WTC11 (cell line): Measurements from ENCODE around the gene DCUN1D1. TPM values are rescaled to one million over a fixed set of nuclear protein-coding genes. Genes with fewer than 3 reads are reported as not detected.

Experiments
- ATAC-seq: fragments of 200-7000 bp; cut with Tn5 transposase; 2 replicates; pipeline ENCODE4 v1.10.0; 2021; ENCODE audit warnings: mild to moderate bottlenecking, moderate library complexity
- CTCF ChIA-PET: fragments of 300-600 bp; sonication (Branson Sonifier 250); formaldehyde crosslinking; loops from one replicate; lab custom pipeline; 2021; ENCODE audit warnings: antibody characterized with exemption; lab: Charles Lee
- POLR2A ChIA-PET: fragments of 350-600 bp; sonication (Branson Sonifier 250); formaldehyde crosslinking; loops from one replicate; lab custom pipeline; 2021; ENCODE audit warnings: antibody characterized with exemption; lab: Charles Lee
- DNase-seq: peaks from one replicate; pipeline ENCODE4 v3.0.0; 2021; ENCODE audit warnings: low spot score
- H3K27ac Mint-ChIP-seq: 2 replicates; pipeline ENCODE4 v1.8.0; 2021; ENCODE audit warnings: mixed read lengths
- H3K27me3 Mint-ChIP-seq: 2 replicates; pipeline ENCODE4 v1.8.0; 2021; ENCODE audit warnings: low read depth, mild to moderate bottlenecking, moderate library complexity, mixed read lengths
- H3K36me3 Mint-ChIP-seq: 2 replicates; pipeline ENCODE4 v1.8.0; 2021; ENCODE audit warnings: mixed read lengths
- H3K4me1 Mint-ChIP-seq: 2 replicates; pipeline ENCODE4 v1.8.0; 2022; ENCODE audit warnings: mixed read lengths
- H3K4me3 Mint-ChIP-seq: 2 replicates; pipeline ENCODE4 v1.8.0; 2021; ENCODE audit warnings: mild to moderate bottlenecking, moderate library complexity, mixed read lengths
- H3K9me3 Mint-ChIP-seq: 2 replicates; pipeline ENCODE4 v1.8.0; 2021; ENCODE audit warnings: mixed read lengths
- ATF1 ChIP-seq: sonication (generic); formaldehyde crosslinking; IDR thresholded peaks from 2 replicates; pipeline ENCODE4 v1.8.1; 2023; ENCODE audit warnings: mild to moderate bottlenecking, moderate library complexity, missing genetic modification reagents
- FOXJ3 ChIP-seq: sonication (generic); formaldehyde crosslinking; IDR thresholded peaks from 2 replicates; pipeline ENCODE4 v1.9.0; 2021; ENCODE audit warnings: missing genetic modification reagents, mild to moderate bottlenecking, borderline replicate concordance
- FOXK1 ChIP-seq: sonication (generic); formaldehyde crosslinking; IDR thresholded peaks from 2 replicates; pipeline ENCODE4 v1.8.0; 2022; ENCODE audit warnings: mild to moderate bottlenecking, moderate library complexity, missing genetic modification reagents
- JUN ChIP-seq: sonication (generic); formaldehyde crosslinking; IDR thresholded peaks from 2 replicates; pipeline ENCODE4 v1.8.0; 2023; ENCODE audit warnings: mild to moderate bottlenecking, missing genetic modification reagents
- MXD4 ChIP-seq: fragments of 250-450 bp; sonication (Bioruptor Pico); IDR thresholded peaks from 2 replicates; pipeline ENCODE4 v1.8.0; 2021; ENCODE audit warnings: mild to moderate bottlenecking, moderate library complexity, borderline replicate concordance
- NFATC4 ChIP-seq: fragments of 250-450 bp; sonication (Bioruptor Pico); IDR thresholded peaks from 2 replicates; pipeline ENCODE4 v1.9.0; 2021; ENCODE audit warnings: mild to moderate bottlenecking
- NFE2L1 ChIP-seq: sonication (generic); formaldehyde crosslinking; IDR thresholded peaks from 2 replicates; pipeline ENCODE4 v1.8.1; 2023; ENCODE audit warnings: missing genetic modification reagents
- NR2C2 ChIP-seq: sonication (generic); formaldehyde crosslinking; IDR thresholded peaks from 2 replicates; pipeline ENCODE4 v1.8.0; 2022; ENCODE audit warnings: mild to moderate bottlenecking, missing genetic modification reagents
- OVOL2 ChIP-seq: fragments of 250-450 bp; sonication (Bioruptor Pico); IDR thresholded peaks from 2 replicates; pipeline ENCODE4 v1.9.0; 2021; ENCODE audit warnings: mild to moderate bottlenecking, borderline replicate concordance
- SMAD4 ChIP-seq: sonication (generic); formaldehyde crosslinking; IDR thresholded peaks from 2 replicates; pipeline ENCODE4 v1.8.0; 2022; ENCODE audit warnings: mild to moderate bottlenecking, missing genetic modification reagents
- SOX15 ChIP-seq: fragments of 250-450 bp; sonication (Bioruptor Pico); IDR thresholded peaks from 2 replicates; pipeline ENCODE4 v1.9.0; 2021; ENCODE audit warnings: mild to moderate bottlenecking
- TP53 ChIP-seq: sonication (generic); formaldehyde crosslinking; IDR thresholded peaks from 2 replicates; pipeline ENCODE4 v1.8.1; 2023; ENCODE audit warnings: mild to moderate bottlenecking, missing genetic modification reagents
- total RNA-seq: library from RNA; stranded (reverse); gene quantifications from 3 replicates; pipeline ENCODE4 v1.2.3, GENCODE V29; 2021
- TF ChIP-seq, protein P1 (sequence below): fragments of 250-450 bp; sonication (Bioruptor Pico); conservative IDR thresholded peaks from 2 replicates; pipeline ENCODE4 v1.9.0; 2021; ENCODE audit warnings: mild to moderate bottlenecking
- TF ChIP-seq, protein P2 (sequence below): sonication (generic); formaldehyde crosslinking; IDR thresholded peaks from 2 replicates; pipeline ENCODE4 v1.8.0; 2023; ENCODE audit warnings: missing genetic modification reagents, mild to moderate bottlenecking, borderline replicate concordance
- TF ChIP-seq, protein P3 (sequence below): sonication (generic); formaldehyde crosslinking; IDR thresholded peaks from 2 replicates; pipeline ENCODE4 v1.8.1; 2022; ENCODE audit warnings: missing genetic modification reagents, borderline replicate concordance
- TF ChIP-seq, protein P4 (sequence below): sonication (generic); formaldehyde crosslinking; IDR thresholded peaks from 2 replicates; pipeline ENCODE4 v1.8.1; 2023; ENCODE audit warnings: mild to moderate bottlenecking, missing genetic modification reagents, borderline replicate concordance
- TF ChIP-seq, protein P5 (sequence below): sonication (generic); formaldehyde crosslinking; IDR thresholded peaks from 2 replicates; pipeline ENCODE4 v1.8.1; 2023; ENCODE audit warnings: mild to moderate bottlenecking, missing genetic modification reagents, moderate library complexity

DCUN1D1 gene
- total RNA-seq, 1 experiment from 2014 or later: 64.5 TPM

DNA sequence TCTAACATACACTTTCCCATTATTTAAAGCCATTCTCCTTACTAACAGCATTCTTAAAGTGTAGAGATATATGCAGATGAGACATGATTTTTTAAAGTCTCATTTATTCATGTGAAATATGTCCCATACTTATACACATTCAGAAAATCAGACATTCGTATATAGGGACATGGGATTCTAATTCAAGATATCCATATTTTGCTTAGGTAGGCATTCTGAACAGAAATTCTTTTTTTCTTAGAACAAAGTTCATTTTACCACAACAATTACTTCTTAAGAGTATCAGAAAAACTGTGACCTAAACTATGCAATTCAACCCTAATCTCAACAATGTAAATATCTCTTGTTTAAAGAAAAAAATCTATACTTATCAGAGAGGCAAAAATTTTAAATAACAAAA lies 16.2 kb downstream of the DCUN1D1 start:
- POLR2A ChIA-PET: no interaction called here
- no peak for TF ChIP-seq SMAD4 (CRISPR knock-in tag)
- TF ChIP-seq FOXK1 (CRISPR knock-in tag): no peak
- TF ChIP-seq, protein P1, sequence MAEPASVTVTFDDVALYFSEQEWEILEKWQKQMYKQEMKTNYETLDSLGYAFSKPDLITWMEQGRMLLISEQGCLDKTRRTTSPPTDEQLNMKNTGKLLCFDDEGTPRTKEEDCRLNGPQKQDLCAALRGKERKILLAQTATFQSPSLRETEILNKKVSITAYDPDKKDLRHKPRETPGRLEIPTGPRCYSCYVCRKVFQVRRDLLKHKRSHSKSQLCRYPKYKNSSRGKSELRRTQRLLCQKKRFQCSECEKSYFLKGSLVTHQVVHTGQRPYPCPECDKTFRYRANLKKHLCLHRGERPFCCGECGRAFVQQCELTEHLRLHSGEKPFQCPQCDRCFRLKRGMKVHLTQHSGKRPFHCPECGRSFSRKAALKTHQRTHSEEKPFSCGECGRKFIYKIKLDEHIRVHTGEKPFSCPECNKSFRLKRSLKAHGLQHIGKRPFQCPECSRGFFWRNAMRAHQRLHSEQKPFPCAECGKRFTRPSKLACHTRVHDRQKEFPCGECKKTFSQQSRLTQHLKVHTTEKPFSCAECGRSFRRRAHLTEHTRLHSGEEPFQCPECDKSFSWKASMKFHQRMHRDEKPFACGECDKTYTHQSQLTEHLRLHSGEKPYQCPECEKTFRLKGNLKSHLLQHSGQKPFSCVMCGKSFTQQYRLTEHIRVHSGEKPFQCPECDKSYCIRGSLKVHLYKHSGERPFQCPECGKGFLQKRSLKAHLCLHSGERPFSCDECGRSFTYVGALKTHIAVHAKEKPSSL (CRISPR knock-in tag): no peak
- TF ChIP-seq, protein P2, sequence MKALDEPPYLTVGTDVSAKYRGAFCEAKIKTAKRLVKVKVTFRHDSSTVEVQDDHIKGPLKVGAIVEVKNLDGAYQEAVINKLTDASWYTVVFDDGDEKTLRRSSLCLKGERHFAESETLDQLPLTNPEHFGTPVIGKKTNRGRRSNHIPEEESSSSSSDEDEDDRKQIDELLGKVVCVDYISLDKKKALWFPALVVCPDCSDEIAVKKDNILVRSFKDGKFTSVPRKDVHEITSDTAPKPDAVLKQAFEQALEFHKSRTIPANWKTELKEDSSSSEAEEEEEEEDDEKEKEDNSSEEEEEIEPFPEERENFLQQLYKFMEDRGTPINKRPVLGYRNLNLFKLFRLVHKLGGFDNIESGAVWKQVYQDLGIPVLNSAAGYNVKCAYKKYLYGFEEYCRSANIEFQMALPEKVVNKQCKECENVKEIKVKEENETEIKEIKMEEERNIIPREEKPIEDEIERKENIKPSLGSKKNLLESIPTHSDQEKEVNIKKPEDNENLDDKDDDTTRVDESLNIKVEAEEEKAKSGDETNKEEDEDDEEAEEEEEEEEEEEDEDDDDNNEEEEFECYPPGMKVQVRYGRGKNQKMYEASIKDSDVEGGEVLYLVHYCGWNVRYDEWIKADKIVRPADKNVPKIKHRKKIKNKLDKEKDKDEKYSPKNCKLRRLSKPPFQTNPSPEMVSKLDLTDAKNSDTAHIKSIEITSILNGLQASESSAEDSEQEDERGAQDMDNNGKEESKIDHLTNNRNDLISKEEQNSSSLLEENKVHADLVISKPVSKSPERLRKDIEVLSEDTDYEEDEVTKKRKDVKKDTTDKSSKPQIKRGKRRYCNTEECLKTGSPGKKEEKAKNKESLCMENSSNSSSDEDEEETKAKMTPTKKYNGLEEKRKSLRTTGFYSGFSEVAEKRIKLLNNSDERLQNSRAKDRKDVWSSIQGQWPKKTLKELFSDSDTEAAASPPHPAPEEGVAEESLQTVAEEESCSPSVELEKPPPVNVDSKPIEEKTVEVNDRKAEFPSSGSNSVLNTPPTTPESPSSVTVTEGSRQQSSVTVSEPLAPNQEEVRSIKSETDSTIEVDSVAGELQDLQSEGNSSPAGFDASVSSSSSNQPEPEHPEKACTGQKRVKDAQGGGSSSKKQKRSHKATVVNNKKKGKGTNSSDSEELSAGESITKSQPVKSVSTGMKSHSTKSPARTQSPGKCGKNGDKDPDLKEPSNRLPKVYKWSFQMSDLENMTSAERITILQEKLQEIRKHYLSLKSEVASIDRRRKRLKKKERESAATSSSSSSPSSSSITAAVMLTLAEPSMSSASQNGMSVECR: no peak
- TF ChIP-seq OVOL2 (CRISPR knock-in tag): no peak
- no peak for TF ChIP-seq SOX15 (CRISPR knock-in tag)
- TF ChIP-seq FOXJ3 (CRISPR knock-in tag): no peak
- TF ChIP-seq ATF1: no peak
- TF ChIP-seq, protein P3, sequence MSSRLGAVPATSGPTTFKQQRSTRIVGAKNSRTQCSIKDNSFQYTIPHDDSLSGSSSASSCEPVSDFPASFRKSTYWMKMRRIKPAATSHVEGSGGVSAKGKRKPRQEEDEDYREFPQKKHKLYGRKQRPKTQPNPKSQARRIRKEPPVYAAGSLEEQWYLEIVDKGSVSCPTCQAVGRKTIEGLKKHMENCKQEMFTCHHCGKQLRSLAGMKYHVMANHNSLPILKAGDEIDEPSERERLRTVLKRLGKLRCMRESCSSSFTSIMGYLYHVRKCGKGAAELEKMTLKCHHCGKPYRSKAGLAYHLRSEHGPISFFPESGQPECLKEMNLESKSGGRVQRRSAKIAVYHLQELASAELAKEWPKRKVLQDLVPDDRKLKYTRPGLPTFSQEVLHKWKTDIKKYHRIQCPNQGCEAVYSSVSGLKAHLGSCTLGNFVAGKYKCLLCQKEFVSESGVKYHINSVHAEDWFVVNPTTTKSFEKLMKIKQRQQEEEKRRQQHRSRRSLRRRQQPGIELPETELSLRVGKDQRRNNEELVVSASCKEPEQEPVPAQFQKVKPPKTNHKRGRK: no peak
- TF ChIP-seq NFE2L1: no peak
- TF ChIP-seq TP53 (CRISPR knock-in tag): no peak
- TF ChIP-seq NR2C2: no peak
- TF ChIP-seq, protein P4, sequence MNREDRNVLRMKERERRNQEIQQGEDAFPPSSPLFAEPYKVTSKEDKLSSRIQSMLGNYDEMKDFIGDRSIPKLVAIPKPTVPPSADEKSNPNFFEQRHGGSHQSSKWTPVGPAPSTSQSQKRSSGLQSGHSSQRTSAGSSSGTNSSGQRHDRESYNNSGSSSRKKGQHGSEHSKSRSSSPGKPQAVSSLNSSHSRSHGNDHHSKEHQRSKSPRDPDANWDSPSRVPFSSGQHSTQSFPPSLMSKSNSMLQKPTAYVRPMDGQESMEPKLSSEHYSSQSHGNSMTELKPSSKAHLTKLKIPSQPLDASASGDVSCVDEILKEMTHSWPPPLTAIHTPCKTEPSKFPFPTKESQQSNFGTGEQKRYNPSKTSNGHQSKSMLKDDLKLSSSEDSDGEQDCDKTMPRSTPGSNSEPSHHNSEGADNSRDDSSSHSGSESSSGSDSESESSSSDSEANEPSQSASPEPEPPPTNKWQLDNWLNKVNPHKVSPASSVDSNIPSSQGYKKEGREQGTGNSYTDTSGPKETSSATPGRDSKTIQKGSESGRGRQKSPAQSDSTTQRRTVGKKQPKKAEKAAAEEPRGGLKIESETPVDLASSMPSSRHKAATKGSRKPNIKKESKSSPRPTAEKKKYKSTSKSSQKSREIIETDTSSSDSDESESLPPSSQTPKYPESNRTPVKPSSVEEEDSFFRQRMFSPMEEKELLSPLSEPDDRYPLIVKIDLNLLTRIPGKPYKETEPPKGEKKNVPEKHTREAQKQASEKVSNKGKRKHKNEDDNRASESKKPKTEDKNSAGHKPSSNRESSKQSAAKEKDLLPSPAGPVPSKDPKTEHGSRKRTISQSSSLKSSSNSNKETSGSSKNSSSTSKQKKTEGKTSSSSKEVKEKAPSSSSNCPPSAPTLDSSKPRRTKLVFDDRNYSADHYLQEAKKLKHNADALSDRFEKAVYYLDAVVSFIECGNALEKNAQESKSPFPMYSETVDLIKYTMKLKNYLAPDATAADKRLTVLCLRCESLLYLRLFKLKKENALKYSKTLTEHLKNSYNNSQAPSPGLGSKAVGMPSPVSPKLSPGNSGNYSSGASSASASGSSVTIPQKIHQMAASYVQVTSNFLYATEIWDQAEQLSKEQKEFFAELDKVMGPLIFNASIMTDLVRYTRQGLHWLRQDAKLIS: no peak
- TF ChIP-seq MXD4: no peak
- TF ChIP-seq NFATC4 (CRISPR knock-in tag): no peak
- TF ChIP-seq, protein P5, sequence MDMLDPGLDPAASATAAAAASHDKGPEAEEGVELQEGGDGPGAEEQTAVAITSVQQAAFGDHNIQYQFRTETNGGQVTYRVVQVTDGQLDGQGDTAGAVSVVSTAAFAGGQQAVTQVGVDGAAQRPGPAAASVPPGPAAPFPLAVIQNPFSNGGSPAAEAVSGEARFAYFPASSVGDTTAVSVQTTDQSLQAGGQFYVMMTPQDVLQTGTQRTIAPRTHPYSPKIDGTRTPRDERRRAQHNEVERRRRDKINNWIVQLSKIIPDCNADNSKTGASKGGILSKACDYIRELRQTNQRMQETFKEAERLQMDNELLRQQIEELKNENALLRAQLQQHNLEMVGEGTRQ: no peak
- TF ChIP-seq JUN: no peak
- TF ChIP-seq, all 79 proteins: peak for 0
- CTCF ChIA-PET: no interaction called here
- no peak for DNase-seq
- Mint-ChIP-seq H3K27ac (no peak overlapping the region), H3K9me3 (no peaks in the 10 kb centered on the region), H3K4me1 (peaks cover 38% of the 10 kb centered on the region), H3K27me3 (no peaks in the 10 kb centered on the region), H3K36me3 (peaks cover 16% of the 10 kb centered on the region), H3K4me3 (no peak overlapping the region)
- no peak for ATAC-seq
